Measurements from ENCODE around the gene TUBB4B.

The TUBB4B gene

DNA sequence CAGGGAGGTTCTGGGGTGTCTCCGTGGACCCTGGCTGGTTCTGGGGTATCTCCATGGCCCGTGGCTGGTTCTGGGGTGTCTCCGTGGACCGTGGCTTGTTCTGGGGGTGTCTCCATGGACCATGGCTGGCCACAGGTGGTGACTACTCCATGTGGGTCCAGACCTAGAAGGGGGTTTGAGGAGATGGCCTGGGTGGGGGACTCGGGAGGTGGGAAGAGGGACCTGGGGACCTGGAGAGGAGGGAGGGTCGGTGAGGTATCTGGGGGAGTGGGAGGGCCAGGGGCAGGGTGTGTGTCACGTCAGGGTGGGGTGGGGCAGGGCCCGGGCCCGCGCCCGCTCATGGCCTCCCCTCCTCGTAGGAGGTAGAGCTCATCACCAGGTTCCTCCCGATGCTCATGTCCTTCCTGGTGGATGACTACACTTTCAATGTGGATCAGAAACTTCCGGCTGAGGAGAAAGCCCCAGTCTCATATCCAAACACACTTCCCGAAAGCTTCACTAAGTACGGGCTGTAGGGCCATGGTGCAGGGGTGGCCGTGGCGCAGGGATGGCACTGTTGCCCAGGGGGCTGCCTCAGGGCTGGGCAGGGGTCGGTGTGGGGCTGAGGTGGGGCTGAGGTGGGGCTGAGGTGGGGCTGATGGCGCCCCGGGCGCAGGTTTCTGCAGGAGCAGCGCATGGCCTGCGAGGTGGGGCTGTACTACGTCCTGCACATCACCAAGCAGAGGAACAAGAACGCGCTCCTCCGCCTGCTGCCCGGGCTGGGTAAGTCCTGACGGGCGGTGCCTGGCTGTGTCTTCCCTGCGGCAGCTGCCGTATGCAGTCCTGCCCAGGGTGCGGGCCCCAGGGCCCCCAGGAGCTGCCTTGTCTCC, 25.7 kb downstream of the TUBB4B start:
- TF ChIP-seq POLR2A (IDR thresholded peaks at IDR 0.05; ENCODE audit: low read depth, low read length) = no peak
- FAIRE-seq (no peak), DNase-seq (ENCODE audit: insufficient read length, low spot score) (no peak)

DNA sequence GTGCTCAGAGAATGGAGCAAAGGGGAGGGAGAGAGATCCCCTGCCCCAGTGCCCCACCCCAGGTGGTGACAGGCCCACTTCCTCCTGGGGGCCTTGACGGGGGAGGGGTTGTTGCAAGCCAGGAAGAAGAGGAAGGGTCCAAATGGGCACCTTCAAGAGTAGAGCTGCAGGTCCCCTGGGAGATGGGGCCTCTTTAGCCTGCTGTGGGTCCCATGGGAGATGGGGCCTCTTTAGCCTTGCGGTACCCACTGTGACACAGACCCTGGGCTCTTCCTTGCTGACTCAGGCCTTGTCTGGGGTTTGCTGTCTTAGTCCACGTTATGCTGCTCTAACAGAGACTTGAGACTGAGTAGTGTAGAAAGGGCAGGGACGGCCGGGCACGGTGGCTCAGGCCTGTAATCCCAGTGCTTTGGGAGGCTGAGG, 26.9 kb downstream of the TUBB4B start:
- TF ChIP-seq POLR2A (IDR thresholded peaks at IDR 0.05; ENCODE audit: low read depth, low read length) = no peak
- no peak for DNase-seq (ENCODE audit: insufficient read length, low spot score)
- FAIRE-seq = no peak

DNA sequence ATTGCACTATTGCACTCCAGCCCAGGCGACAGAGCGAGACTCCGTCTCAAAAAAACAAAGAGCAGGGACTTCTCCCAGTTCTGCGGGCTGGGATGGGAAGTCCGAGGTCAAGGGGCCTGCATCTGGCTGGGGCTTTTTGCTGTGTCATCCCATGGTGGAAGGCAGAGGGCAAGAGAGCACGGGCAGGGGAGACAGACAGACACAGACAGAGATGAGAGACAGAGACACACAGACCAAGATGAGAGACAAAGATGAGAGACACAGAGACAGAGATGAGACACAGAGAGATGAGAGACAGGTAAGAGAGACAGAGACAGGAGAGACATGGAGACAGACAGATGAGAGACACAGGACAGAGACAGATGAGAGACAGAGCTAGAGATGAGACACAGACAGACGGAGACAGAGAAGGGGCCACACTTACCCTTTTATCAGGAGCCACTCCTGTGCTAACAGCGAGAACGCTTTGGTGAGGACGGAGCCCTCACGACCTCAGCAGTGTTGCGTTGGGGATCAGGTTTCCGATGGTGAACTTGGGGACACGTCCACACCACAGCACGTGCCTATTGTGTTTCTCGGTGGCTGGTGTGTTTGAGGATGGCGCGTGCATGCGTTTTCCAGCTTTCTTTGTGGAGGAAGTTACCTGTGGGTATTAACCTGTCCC, 27.6 kb downstream of the TUBB4B start:
- FAIRE-seq = no peak
- no peak for DNase-seq (ENCODE audit: insufficient read length, low spot score)
- TF ChIP-seq POLR2A (IDR thresholded peaks at IDR 0.05; ENCODE audit: low read depth, low read length) = no peak

- TF ChIP-seq POLR2A (IDR thresholded peaks at IDR 0.05; ENCODE audit: low read depth, low read length) = no peak
- FAIRE-seq = no peak
- no peak for DNase-seq (ENCODE audit: insufficient read length, low spot score)
Measured at GRCh38 chr9:137269231-137269772, 28.2 kb downstream of the TUBB4B start.

GRCh38 chr9:137270929-137271695, 30.0 kb downstream of the TUBB4B start:
- TF ChIP-seq POLR2A (IDR thresholded peaks at IDR 0.05; ENCODE audit: low read depth, low read length) = no peak
- no peak for DNase-seq (ENCODE audit: insufficient read length, low spot score)
- no peak for FAIRE-seq

DNA sequence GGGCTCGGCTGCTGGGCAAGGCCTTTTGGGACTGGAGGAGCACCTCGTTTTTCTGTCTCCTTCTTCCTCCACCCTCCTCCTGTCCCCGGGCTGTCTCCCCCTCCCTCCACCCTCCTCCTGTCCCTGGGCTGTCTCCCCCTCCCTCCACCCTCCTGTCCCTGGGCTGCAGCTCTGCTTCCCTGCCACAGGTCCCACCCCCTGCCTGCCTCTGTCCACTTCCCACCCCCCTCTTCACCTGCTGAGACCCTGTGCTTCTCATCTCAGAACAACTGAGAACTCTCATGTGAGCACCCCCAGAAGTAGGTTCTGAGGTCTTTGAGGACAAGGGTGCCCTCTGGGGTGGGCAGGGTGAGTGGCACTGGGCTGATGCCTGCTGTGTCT, 30.6 kb downstream of the TUBB4B start:
- no peak for TF ChIP-seq POLR2A (IDR thresholded peaks at IDR 0.05; ENCODE audit: low read depth, low read length)
- DNase-seq (ENCODE audit: insufficient read length, low spot score) (no peak), FAIRE-seq (no peak)

- no peak for FAIRE-seq
Measured at GRCh38 chr9:137272241-137273094, 31.4 kb downstream of the TUBB4B start.

DNA sequence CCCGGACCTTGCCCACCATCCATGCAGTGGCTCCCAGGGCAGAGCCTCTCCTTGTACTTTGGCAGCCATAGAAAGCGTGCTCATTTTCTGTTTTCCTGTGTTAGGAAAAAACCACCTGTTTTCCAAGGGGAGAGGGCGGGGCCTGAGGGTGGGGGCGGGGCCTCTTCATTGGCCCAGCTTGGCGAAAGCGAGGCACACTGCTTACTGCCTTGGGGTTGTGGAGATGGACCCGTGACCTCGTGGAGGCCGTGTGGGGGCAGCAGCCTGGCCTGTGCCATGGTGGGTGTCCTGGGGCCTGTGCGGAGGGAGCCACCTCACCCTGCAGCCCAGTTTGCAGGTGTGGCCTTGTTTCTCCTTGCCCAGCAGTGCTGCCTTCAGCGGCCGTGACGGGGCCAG, 32.0 kb downstream of the TUBB4B start:
- FAIRE-seq (no peak), DNase-seq (ENCODE audit: insufficient read length, low spot score) (no peak)
- no peak for TF ChIP-seq POLR2A (IDR thresholded peaks at IDR 0.05; ENCODE audit: low read depth, low read length)

More at GRCh38 chr9:137272241-137273094, 31.4 kb downstream of the TUBB4B start:
- TF ChIP-seq POLR2A (IDR thresholded peaks at IDR 0.05; ENCODE audit: low read depth, low read length) = no peak
- no peak for DNase-seq (ENCODE audit: insufficient read length, low spot score)

GRCh38 chr9:137273611-137274320, 32.7 kb downstream of the TUBB4B start:
- FAIRE-seq (no peak), DNase-seq (ENCODE audit: insufficient read length, low spot score) (no peak)
- no peak for TF ChIP-seq POLR2A (IDR thresholded peaks at IDR 0.05; ENCODE audit: low read depth, low read length)

- DNase-seq (ENCODE audit: insufficient read length, low spot score) (no peak), FAIRE-seq (no peak)
- no peak for TF ChIP-seq POLR2A (IDR thresholded peaks at IDR 0.05; ENCODE audit: low read depth, low read length)
Measured at GRCh38 chr9:137275203-137275587, 34.1 kb downstream of the TUBB4B start.

GRCh38 chr9:137275588-137276472, 34.7 kb downstream of the TUBB4B start:
- no peak for TF ChIP-seq POLR2A (IDR thresholded peaks at IDR 0.05; ENCODE audit: low read depth, low read length)
- FAIRE-seq (no peak), DNase-seq (ENCODE audit: insufficient read length, low spot score) (no peak)

All from H54 (cell line).